ENCODE data around the gene MYO7A. TPM values are rescaled to one million over a fixed set of nuclear protein-coding genes. Genes with fewer than 3 reads are reported as not detected.

Gene MYO7A
- total RNA-seq, 3 donors from 2014 or later: 4.3 to 23.5 (median 4.5) TPM

- intact Hi-C loops (cut with DNase I; ENCODE audit: low total_unique reads): no loop called here
- no peak for DNase-seq (ENCODE audit: low spot score in 2 of 2)
- H3K27ac ChIP-seq: no peak overlapping the region
- H3K36me3 ChIP-seq: no peaks in the 10 kb centered on the region
- no peak overlapping the region for H3K4me3 ChIP-seq
- TF ChIP-seq POLR2AphosphoS5 (IDR thresholded peaks at IDR 0.05): no peak
- no peak for TF ChIP-seq CTCF (IDR thresholded peaks at IDR 0.05)
- TF ChIP-seq POLR2A (IDR thresholded peaks at IDR 0.05): no peak
- H3K4me1 ChIP-seq: no peaks in the 10 kb centered on the region
- H3K27me3 ChIP-seq: no peaks in the 10 kb centered on the region
- no peaks in the 10 kb centered on the region for H3K9me3 ChIP-seq
These were observed 6.0 kb upstream of the MYO7A start for GRCh38 chr11:77121876-77122575.

GRCh38 chr11:77122576-77123212 lies 5.4 kb upstream of the MYO7A start:
- TF ChIP-seq POLR2A (IDR thresholded peaks at IDR 0.05): no peak
- TF ChIP-seq CTCF (IDR thresholded peaks at IDR 0.05): no peak
- TF ChIP-seq POLR2AphosphoS5 (IDR thresholded peaks at IDR 0.05): no peak
- peaks cover 0 to 3% of the 10 kb centered on the region in 2 donors for H3K4me1 ChIP-seq
- intact Hi-C loops (cut with DNase I; ENCODE audit: low total_unique reads): no loop called here
- no peaks in the 10 kb centered on the region for H3K36me3 ChIP-seq
- DNase-seq (ENCODE audit: low spot score in 2 of 2): no peak
- H3K9me3 ChIP-seq: no peaks in the 10 kb centered on the region
- no peak overlapping the region for H3K4me3 ChIP-seq
- no peak overlapping the region for H3K27ac ChIP-seq
- H3K27me3 ChIP-seq: no peaks in the 10 kb centered on the region

- no peak for TF ChIP-seq CTCF (IDR thresholded peaks at IDR 0.05)
- TF ChIP-seq POLR2A (IDR thresholded peaks at IDR 0.05): no peak
- no peak for TF ChIP-seq POLR2AphosphoS5 (IDR thresholded peaks at IDR 0.05)
- Histone ChIP-seq H3K9me3 (no peaks in the 10 kb centered on the region), H3K4me1 (peaks cover 0 to 5% of the 10 kb centered on the region in 2 donors), H3K36me3 (no peaks in the 10 kb centered on the region), H3K27ac (no peak overlapping the region), H3K4me3 (no peak overlapping the region), H3K27me3 (no peaks in the 10 kb centered on the region)
- intact Hi-C loops (cut with DNase I; ENCODE audit: low total_unique reads): no loop called here
- no peak for DNase-seq (ENCODE audit: low spot score in 2 of 2)
These were observed 4.5 kb upstream of the MYO7A start for GRCh38 chr11:77123591-77123990.

- H3K9me3 ChIP-seq: no peaks in the 10 kb centered on the region
- no peak overlapping the region for H3K4me3 ChIP-seq
- no peak overlapping the region for H3K27ac ChIP-seq
- intact Hi-C loops (cut with DNase I; ENCODE audit: low total_unique reads): loop anchor here (1.0 kb wide), 1 partner anchor 58 kb away; the partner anchor contains the start of gene CAPN5
- no peak for DNase-seq (ENCODE audit: low spot score in 2 of 2)
- TF ChIP-seq POLR2A (IDR thresholded peaks at IDR 0.05) (no peak), POLR2AphosphoS5 (IDR thresholded peaks at IDR 0.05) (no peak), CTCF (IDR thresholded peaks at IDR 0.05) (no peak)
- no peaks in the 10 kb centered on the region for H3K36me3 ChIP-seq
- peaks cover 0 to 5% of the 10 kb centered on the region in 2 donors for H3K4me1 ChIP-seq
- no peaks in the 10 kb centered on the region for H3K27me3 ChIP-seq
These were observed 4.0 kb upstream of the MYO7A start for GRCh38 chr11:77124041-77124440.

- H3K36me3 ChIP-seq: no peaks in the 10 kb centered on the region
- TF ChIP-seq POLR2A (IDR thresholded peaks at IDR 0.05): no peak
- TF ChIP-seq CTCF (IDR thresholded peaks at IDR 0.05): no peak
- TF ChIP-seq POLR2AphosphoS5 (IDR thresholded peaks at IDR 0.05): no peak
- H3K27ac ChIP-seq: no peak overlapping the region
- no peak for DNase-seq (ENCODE audit: low spot score in 2 of 2)
- no peaks in the 10 kb centered on the region for H3K9me3 ChIP-seq
- intact Hi-C loops (cut with DNase I; ENCODE audit: low total_unique reads): loop anchor here (1.0 kb wide), 1 partner anchor 58 kb away; the partner anchor contains the start of gene CAPN5
- no peak overlapping the region for H3K4me3 ChIP-seq
- H3K4me1 ChIP-seq: peaks cover 0 to 5% of the 10 kb centered on the region in 2 donors
- H3K27me3 ChIP-seq: no peaks in the 10 kb centered on the region
These were observed 3.6 kb upstream of the MYO7A start for GRCh38 chr11:77124488-77124887.
